CD14-positive monocyte (primary cell): ENCODE results near the gene CCDC70. TPM values are rescaled to one million over a fixed set of nuclear protein-coding genes. Genes with fewer than 3 reads are reported as not detected.
A peak's percentile ranks its signal among the peaks of the same experiment; 100 is the strongest.

ENCODE experiments used
- DNase-seq, 3 donors: peaks; one replicate each; pipeline ENCODE4 v3.0.0-alpha.2; 2011 to 2022
- H2AFZ ChIP-seq: 2 replicates; pipeline ENCODE4 v1.6.0; 2012; ENCODE audit warnings: mild to moderate bottlenecking, low read depth, low read length, inconsistent platforms; ENCODE audit not compliant: insufficient read depth, poor library complexity, severe bottlenecking
- H3K27ac ChIP-seq, 2 donors: 1 replicate in 1 of 2; 2 replicates in 1 of 2; pipeline ENCODE4 v1.5.1; 2012 to 2013; ENCODE audit warnings: low read length in 2 of 2, control low read depth in 1 of 2, inconsistent platforms in 1 of 2, low read depth in 1 of 2, mild to moderate bottlenecking in 1 of 2
- H3K27me3 ChIP-seq, 2 donors: one replicate each; pipeline versions ENCODE4 v1.6.0 to v1.6.1; 2011 to 2013; ENCODE audit warnings: low read length in 2 of 2; ENCODE audit not compliant: control insufficient read depth in 2 of 2, insufficient read depth in 2 of 2
- H3K36me3 ChIP-seq, 2 donors: replicated peaks in 1 of 2; 1 replicate in 1 of 2; 2 replicates in 1 of 2; pipeline versions ENCODE4 v1.5.1 to v1.6.1; 2012 to 2013; ENCODE audit warnings: low read length in 2 of 2, control low read depth in 1 of 2, inconsistent platforms in 1 of 2, mild to moderate bottlenecking in 1 of 2; ENCODE audit not compliant: insufficient read depth in 2 of 2, control insufficient read depth in 1 of 2
- H3K4me1 ChIP-seq, 2 donors: 1 replicate in 1 of 2; 2 replicates in 1 of 2; pipeline versions ENCODE4 v1.5.1 to v1.6.1; 2012 to 2013; ENCODE audit warnings: low read length in 2 of 2, control low read depth in 1 of 2, inconsistent platforms in 1 of 2, mild to moderate bottlenecking in 1 of 2, moderate library complexity in 1 of 2; ENCODE audit not compliant: insufficient read depth in 2 of 2, control insufficient read depth in 1 of 2
- H3K4me2 ChIP-seq: replicated peaks from 2 replicates; pipeline ENCODE3; 2012; ENCODE audit warnings: low read length, moderate library complexity, mild to moderate bottlenecking; ENCODE audit not compliant: poor library complexity, severe bottlenecking; ENCODE audit errors: extremely low read depth
- H3K4me3 ChIP-seq, 3 experiments: fragments of 200-600 bp in 1 of 3; sonication (generic) in 1 of 3; replicated peaks in 1 of 3; 1 replicate in 2 of 3; 2 replicates in 1 of 3; pipeline ENCODE4 v1.5.1; 2011 to 2013; ENCODE audit warnings: low read length in 3 of 3, mild to moderate bottlenecking in 3 of 3, control low read depth in 2 of 3, low read depth in 2 of 3, inconsistent platforms in 1 of 3, moderate library complexity in 1 of 3
- H3K79me2 ChIP-seq: 2 replicates; pipeline ENCODE4 v1.6.0; 2012; ENCODE audit warnings: mild to moderate bottlenecking, control low read depth, inconsistent platforms, low read length, moderate library complexity; ENCODE audit not compliant: insufficient read depth
- H3K9ac ChIP-seq: 2 replicates; pipeline ENCODE4 v1.6.0; 2017; ENCODE audit warnings: low read length, mild to moderate bottlenecking; ENCODE audit not compliant: insufficient read depth, poor library complexity, severe bottlenecking
- H3K9me3 ChIP-seq, 2 donors: replicated peaks in 1 of 2; 1 replicate in 1 of 2; 2 replicates in 1 of 2; pipeline versions ENCODE4 v1.5.1 to v1.6.1; 2012 to 2013; ENCODE audit warnings: low read length in 2 of 2, control low read depth in 1 of 2; ENCODE audit not compliant: control insufficient read depth in 1 of 2, insufficient read depth in 1 of 2
- H4K20me1 ChIP-seq: 2 replicates; pipeline ENCODE4 v1.6.0; 2012; ENCODE audit warnings: mild to moderate bottlenecking, low read length, control low read depth, moderate library complexity; ENCODE audit not compliant: insufficient read depth
- H3K27ac Mint-ChIP-seq, 7 donors: one replicate each; pipeline ENCODE4 v1.8.0; 2020; ENCODE audit warnings: mild to moderate bottlenecking in 7 of 7, mixed read lengths in 7 of 7, moderate library complexity in 6 of 7, inconsistent platforms in 2 of 7
- H3K27me3 Mint-ChIP-seq, 3 donors: one replicate each; pipeline ENCODE4 v1.8.0; 2021 to 2022; ENCODE audit warnings: low read depth in 3 of 3, mild to moderate bottlenecking in 3 of 3, mixed read lengths in 3 of 3, moderate library complexity in 3 of 3, inconsistent platforms in 1 of 3
- H3K36me3 Mint-ChIP-seq, 2 donors: one replicate each; pipeline ENCODE4 v1.8.0; 2020; ENCODE audit warnings: mixed read lengths in 2 of 2, inconsistent platforms in 1 of 2, mild to moderate bottlenecking in 1 of 2
- H3K4me1 Mint-ChIP-seq: one replicate; pipeline ENCODE4 v1.8.0; 2020; ENCODE audit warnings: mild to moderate bottlenecking, mixed read lengths
- H3K4me3 Mint-ChIP-seq, 2 donors: one replicate each; pipeline ENCODE4 v1.8.0; 2020; ENCODE audit warnings: mild to moderate bottlenecking in 2 of 2, mixed read lengths in 2 of 2, moderate library complexity in 1 of 2
- H3K9me3 Mint-ChIP-seq, 7 donors: one replicate each; pipeline ENCODE4 v1.8.0; 2020 to 2022; ENCODE audit warnings: mixed read lengths in 7 of 7, mild to moderate bottlenecking in 6 of 7, moderate library complexity in 6 of 7, inconsistent platforms in 2 of 7
- CTCF ChIP-seq: fragments of 200-600 bp; IDR thresholded peaks from one replicate; pipeline ENCODE4 v1.8.0; 2022; ENCODE audit warnings: antibody characterized with exemption, mild to moderate bottlenecking
- WGBS: methylation state at CpG from one replicate; pipeline ENCODE4 v1.1.5; 2013; ENCODE audit warnings: missing lambda C conversion rate; ENCODE audit not compliant: insufficient coverage; 5-methylcytosine and 5-hydroxymethylcytosine counted together
- intact Hi-C, 2 donors: fragments of 100-400 bp; cut with micrococcal nuclease; formaldehyde crosslinking; loops; one replicate each; pipeline versions ENCODE4 v1.15.0 to v1.15.1; 2023
- polyA plus RNA-seq, 3 donors: library from polyadenylated mRNA; depleted of rRNA in 1 of 3; unstranded in 2 of 3; stranded (reverse) in 1 of 3; fragments of 300-500 nt in 2 of 3; fragments of >200 nt in 1 of 3; fragmentation: Illumina TruSeq in 2 of 3; gene quantifications; 1 replicate in 2 of 3; 2 replicates in 1 of 3; pipeline ENCODE4 v1.2.3, GENCODE V29; 2012 to 2021

CCDC70 gene
- polyA plus RNA-seq, 3 donors = not detected

- Mint-ChIP-seq H3K9me3 (no peaks in the 10 kb centered on the region), H3K4me1 (peaks cover 93% of the 10 kb centered on the region), H3K27ac (peak overlapping the region; percentile 78 to 88 (median 84)), H3K27me3 (peaks cover 0 to 1% (median 0%) of the 10 kb centered on the region in 3 donors), H3K36me3 (no peaks in the 10 kb centered on the region), H3K4me3 (peak overlapping the region; percentile 7 to 51)
- Histone ChIP-seq H3K79me2 (no peaks in the 10 kb centered on the region), H3K27me3 (no peaks in the 10 kb centered on the region), H2AFZ (no peak overlapping the region), H3K4me1 (peaks cover 82 to 87% of the 10 kb centered on the region in 2 donors), H3K4me3 (peak overlapping the region in 1 of 3 experiments; percentile 44), H3K27ac (peak overlapping the region in 1 of 2 donors; percentile 83), H3K36me3 (no peaks in the 10 kb centered on the region), H3K4me2 (peak overlapping the region; percentile 56), H4K20me1 (no peaks in the 10 kb centered on the region), H3K9me3 (no peaks in the 10 kb centered on the region), H3K9ac (no peak overlapping the region)
- DNase-seq = peak in 2 of 3 donors; percentile 40 to 41
- TF ChIP-seq CTCF = no peak
- no CpG with 5 or more reads among the region's 2 CpGs for WGBS
- intact Hi-C loops = loop anchor here in 1 of 2 donors (10.0 kb wide), 1 partner anchor 193 kb away; the partner anchor contains the start of genes ALG11 and ATP7B
Measured at GRCh38 chr13:51821606-51822005, 40.2 kb upstream of the CCDC70 start.

- Mint-ChIP-seq H3K36me3 (no peaks in the 10 kb centered on the region), H3K9me3 (no peaks in the 10 kb centered on the region), H3K27ac (peak overlapping the region; percentile 78 to 88 (median 84)), H3K27me3 (no peaks in the 10 kb centered on the region), H3K4me3 (peak overlapping the region; percentile 27 to 51), H3K4me1 (peaks cover 97% of the 10 kb centered on the region)
- 35% methylated on average over 9 of the region's 13 CpGs for WGBS
- Histone ChIP-seq H3K27ac (peak overlapping the region; percentile 49 to 83), H3K36me3 (no peaks in the 10 kb centered on the region), H3K4me3 (peak overlapping the region in 1 of 3 experiments; percentile 44), H3K4me2 (peak overlapping the region; percentile 56), H3K79me2 (no peaks in the 10 kb centered on the region), H3K9ac (no peak overlapping the region), H4K20me1 (no peaks in the 10 kb centered on the region), H3K4me1 (peaks cover 88 to 91% of the 10 kb centered on the region in 2 donors), H2AFZ (no peak overlapping the region), H3K9me3 (no peaks in the 10 kb centered on the region), H3K27me3 (no peaks in the 10 kb centered on the region)
- intact Hi-C loops = loop anchor here in 1 of 2 donors (10.0 kb wide), 1 partner anchor 193 kb away; the partner anchor contains the start of genes ALG11 and ATP7B
- peak in 1 of 3 donors; percentile 54 for DNase-seq
- TF ChIP-seq CTCF = no peak
Measured at GRCh38 chr13:51822106-51822815, 39.5 kb upstream of the CCDC70 start.
